ENCODE measurements around the gene ATP2B1.

The ATP2B1 gene

DNA sequence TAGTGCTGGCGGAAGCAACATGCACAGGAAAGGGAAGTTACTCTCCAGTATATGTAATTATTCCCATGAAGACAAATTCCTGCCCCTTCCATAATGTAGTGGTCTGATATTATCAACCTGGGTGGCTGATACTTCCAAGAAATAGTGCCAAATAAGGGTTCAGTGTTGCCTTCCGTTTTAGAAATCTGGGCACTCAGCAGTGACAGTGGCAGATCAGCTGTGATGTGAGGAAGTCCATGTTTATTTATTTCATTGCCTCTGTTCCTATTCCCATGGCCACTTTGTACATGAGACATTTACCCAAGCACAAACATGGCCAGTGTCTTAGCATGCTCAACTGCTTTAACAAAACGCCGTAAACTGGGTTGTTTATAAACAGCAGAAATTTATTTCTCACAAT lies 162.5 kb downstream of the ATP2B1 start (continued):
- TF ChIP-seq IKZF3 (tag by site-specific recombination; IDR thresholded peaks at IDR 0.05): no peak
- TF ChIP-seq ZNF426 (tag by site-specific recombination; IDR thresholded peaks at IDR 0.05): no peak
- TF ChIP-seq SCRT1 (tag by site-specific recombination; IDR thresholded peaks at IDR 0.05; ENCODE audit: borderline replicate concordance): no peak
- no peak for TF ChIP-seq ZNF501 (tag by site-specific recombination; IDR thresholded peaks at IDR 0.05)
- TF ChIP-seq ZNF654 (tag by site-specific recombination; IDR thresholded peaks at IDR 0.05; ENCODE audit: low read depth): no peak
- TF ChIP-seq ZNF350 (tag by site-specific recombination; IDR thresholded peaks at IDR 0.05): no peak

DNA sequence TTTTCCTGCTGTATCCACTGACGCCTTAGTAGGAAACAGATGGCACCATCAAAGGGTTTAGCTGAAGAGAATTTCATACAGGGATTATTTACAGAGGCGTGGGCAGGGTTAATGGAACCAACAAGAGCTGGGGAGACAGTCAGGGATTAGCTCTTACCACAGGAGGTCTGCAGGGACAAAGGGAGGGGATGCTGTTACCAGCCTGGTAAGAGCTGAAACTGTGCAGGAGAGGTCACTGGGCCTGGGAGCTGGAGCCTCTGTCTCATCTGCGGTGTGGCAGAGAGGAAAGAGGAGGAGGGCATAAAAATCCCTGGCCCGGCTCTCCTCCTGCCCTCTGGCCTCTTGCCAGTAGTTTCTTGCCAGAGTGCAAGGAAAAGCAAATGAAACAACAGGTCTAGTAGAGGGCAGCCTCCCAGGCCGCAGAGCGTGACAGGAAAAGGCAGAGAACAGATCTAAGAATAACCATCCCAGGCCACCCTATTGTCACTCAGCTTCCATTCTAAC lies 163.9 kb downstream of the ATP2B1 start:
- no peaks in the 10 kb centered on the region for H3K36me3 ChIP-seq (ENCODE audit: control insufficient read depth in 2 of 2, insufficient read depth in 1 of 2, low read length in 2 of 2)
- ChIA-PET CTCF (interaction anchor here (0.5 to 2.1 kb wide), 9 partner anchors 12 to 757 kb away, joined by 3 to 10 read pairs (median 4); no protein-coding TSS in a partner anchor), POLR2A (no interaction called here)
- H3K9me3 ChIP-seq (ENCODE audit: control insufficient read depth, insufficient read depth, low read depth, low read length): no peaks in the 10 kb centered on the region
- H3K27ac ChIP-seq (ENCODE audit: extremely low read depth, low read depth, low read length): no peak overlapping the region
- TF ChIP-seq EGR2 (tag by site-specific recombination; IDR thresholded peaks at IDR 0.05; ENCODE audit: low read depth) (peak; percentile 27; the same call in 1 of the 2 replicates), OSR2 (tag by site-specific recombination; IDR thresholded peaks at IDR 0.05) (no peak), ZNF837 (tag by site-specific recombination; IDR thresholded peaks at IDR 0.05) (no peak), ZNF341 (tag by site-specific recombination; IDR thresholded peaks at IDR 0.05; ENCODE audit: low read depth) (peak; percentile 55; the same call in 1 of the 2 replicates), ZSCAN18 (tag by site-specific recombination; IDR thresholded peaks at IDR 0.05) (no peak), ZIC2 (tag by site-specific recombination; IDR thresholded peaks at IDR 0.05) (no peak), ZBTB21 (tag by site-specific recombination; IDR thresholded peaks at IDR 0.05) (no peak), ZFHX2 (tag by site-specific recombination; conservative IDR thresholded peaks at IDR 0.05) (peak; percentile 71), ZBTB48 (tag by site-specific recombination; IDR thresholded peaks at IDR 0.05) (no peak)
- H3K4me1 ChIP-seq (ENCODE audit: control insufficient read depth, insufficient read depth, low read length): no peaks in the 10 kb centered on the region
- no peak overlapping the region for H3K4me3 ChIP-seq (ENCODE audit: low read depth, low read length)

DNA sequence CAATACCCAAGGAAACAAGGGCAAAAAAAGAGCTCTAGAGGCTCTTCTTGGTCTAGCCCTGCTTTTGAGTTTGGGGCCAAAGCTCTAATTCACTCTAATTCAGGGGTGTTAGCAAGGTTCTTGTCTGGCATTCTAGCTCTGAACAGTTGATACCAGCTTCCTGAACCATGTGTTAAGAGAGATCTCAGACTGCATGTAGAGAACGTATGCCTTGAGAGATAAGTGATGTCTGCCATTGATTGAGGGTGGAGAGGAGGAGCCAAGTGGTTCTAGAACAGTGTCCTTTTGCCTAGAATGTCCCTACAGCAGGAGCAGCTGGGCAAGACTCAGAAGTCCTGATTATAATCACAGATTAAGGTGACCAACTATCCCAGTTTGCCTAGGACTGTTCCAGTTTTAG lies 164.6 kb downstream of the ATP2B1 start:
- no peaks in the 10 kb centered on the region for H3K4me1 ChIP-seq (ENCODE audit: control insufficient read depth, insufficient read depth, low read length)
- CTCF ChIA-PET: interaction anchor here (0.5 to 2.1 kb wide), 13 partner anchors 13 to 757 kb away, joined by 3 to 10 read pairs (median 4); no protein-coding TSS in a partner anchor

More for the DNA sequence above, 164.6 kb downstream of the ATP2B1 start:
- POLR2A ChIA-PET: interaction anchor here (0.5 kb wide), 1 partner anchor 599 kb away, joined by 5 read pairs; no protein-coding TSS in a partner anchor
- TF ChIP-seq GLI2 (tag by site-specific recombination; IDR thresholded peaks at IDR 0.05; ENCODE audit: borderline replicate concordance, low read depth) (no peak), TCF7L2 (IDR thresholded peaks at IDR 0.05; ENCODE audit: borderline replicate concordance, low read depth, low read length) (no peak), YY1 (tag by site-specific recombination; IDR thresholded peaks at IDR 0.05) (no peak), SCRT1 (tag by site-specific recombination; IDR thresholded peaks at IDR 0.05; ENCODE audit: borderline replicate concordance) (no peak), IKZF3 (tag by site-specific recombination; IDR thresholded peaks at IDR 0.05) (no peak), ZNF175 (tag by site-specific recombination; IDR thresholded peaks at IDR 0.05) (no peak), ZFHX2 (tag by site-specific recombination; conservative IDR thresholded peaks at IDR 0.05) (no peak), ZNF391 (tag by site-specific recombination; IDR thresholded peaks at IDR 0.05; ENCODE audit: borderline replicate concordance, low read depth) (no peak), ZNF549 (tag by site-specific recombination; IDR thresholded peaks at IDR 0.05) (no peak), ZNF10 (tag by site-specific recombination; IDR thresholded peaks at IDR 0.05) (no peak), ZNF501 (tag by site-specific recombination; IDR thresholded peaks at IDR 0.05) (no peak), ZNF596 (tag by site-specific recombination; IDR thresholded peaks at IDR 0.05) (no peak), ZNF24 (tag by site-specific recombination; IDR thresholded peaks at IDR 0.05) (no peak), ZBTB20 (tag by site-specific recombination; IDR thresholded peaks at IDR 0.05) (no peak), HOXC10 (CRISPR knock-in tag; IDR thresholded peaks at IDR 0.05) (no peak), ZNF707 (tag by site-specific recombination; IDR thresholded peaks at IDR 0.05) (no peak), ZNF112 (tag by site-specific recombination; IDR thresholded peaks at IDR 0.05) (no peak), ZNF521 (tag by site-specific recombination; IDR thresholded peaks at IDR 0.05) (no peak)
- no peak overlapping the region for H3K27ac ChIP-seq (ENCODE audit: extremely low read depth, low read depth, low read length)
- H3K4me3 ChIP-seq (ENCODE audit: low read depth, low read length): no peak overlapping the region
- no peaks in the 10 kb centered on the region for H3K9me3 ChIP-seq (ENCODE audit: control insufficient read depth, insufficient read depth, low read depth, low read length)
- no peaks in the 10 kb centered on the region for H3K36me3 ChIP-seq (ENCODE audit: control insufficient read depth in 2 of 2, insufficient read depth in 1 of 2, low read length in 2 of 2)

All from HEK293 (cell line).